COLO668 (cell line): Measurements from ENCODE around the gene PALD1.

Experiments
- DNase-seq: peaks from one replicate; lab custom pipeline; 2025; ENCODE audit not compliant: unreplicated experiment; lab: John Stamatoyannopoulos, UW

PALD1 gene

DNA sequence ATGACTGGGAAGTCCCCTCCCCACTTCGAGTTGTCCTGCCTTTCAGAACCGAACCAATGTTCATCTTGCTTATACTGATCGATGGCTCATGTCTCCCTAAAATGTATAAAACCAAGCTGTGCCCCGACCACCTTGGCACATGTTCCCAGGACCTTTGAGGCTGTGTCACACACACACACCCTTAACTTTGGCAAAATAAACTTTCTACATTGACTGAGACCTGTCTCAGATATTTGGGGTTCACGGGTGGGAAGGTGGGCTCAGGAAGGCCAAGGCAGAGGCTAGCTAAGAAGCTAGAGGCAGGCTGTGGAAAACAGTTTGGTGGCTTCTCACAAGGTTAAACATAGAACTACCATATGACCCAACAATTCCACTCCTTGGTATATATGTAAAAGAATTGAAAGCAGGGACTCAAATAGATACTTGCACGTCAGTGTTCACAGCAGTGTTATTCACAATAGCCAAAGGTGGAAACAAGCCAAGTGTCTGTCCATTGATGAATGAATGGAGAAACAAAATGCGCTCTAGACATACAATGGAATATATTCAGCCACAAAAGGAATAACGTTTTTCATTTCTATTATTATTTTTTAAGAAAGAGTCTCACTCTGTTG is 108.6 kb downstream of the PALD1 start:
- no peak for DNase-seq

DNA sequence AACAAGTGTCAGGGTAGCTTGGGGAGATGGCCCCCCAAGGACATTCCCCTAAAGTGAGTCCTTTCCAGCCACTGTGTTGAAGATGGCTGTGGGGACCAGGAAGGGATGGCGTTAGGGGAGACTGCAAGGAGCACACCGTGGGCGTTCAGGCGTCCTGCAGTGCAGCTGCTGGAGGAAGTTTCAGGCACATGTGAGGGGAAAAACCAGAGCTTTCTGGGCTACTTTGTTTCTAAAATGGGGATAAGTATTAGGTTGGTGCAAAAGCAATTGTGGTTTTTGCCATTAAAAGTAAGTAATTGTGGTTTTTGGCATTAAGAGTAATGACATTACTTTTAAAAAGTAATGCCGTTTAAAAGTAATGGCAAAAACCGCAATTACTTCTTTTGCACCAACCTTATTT is 109.7 kb downstream of the PALD1 start:
- no peak for DNase-seq

DNA sequence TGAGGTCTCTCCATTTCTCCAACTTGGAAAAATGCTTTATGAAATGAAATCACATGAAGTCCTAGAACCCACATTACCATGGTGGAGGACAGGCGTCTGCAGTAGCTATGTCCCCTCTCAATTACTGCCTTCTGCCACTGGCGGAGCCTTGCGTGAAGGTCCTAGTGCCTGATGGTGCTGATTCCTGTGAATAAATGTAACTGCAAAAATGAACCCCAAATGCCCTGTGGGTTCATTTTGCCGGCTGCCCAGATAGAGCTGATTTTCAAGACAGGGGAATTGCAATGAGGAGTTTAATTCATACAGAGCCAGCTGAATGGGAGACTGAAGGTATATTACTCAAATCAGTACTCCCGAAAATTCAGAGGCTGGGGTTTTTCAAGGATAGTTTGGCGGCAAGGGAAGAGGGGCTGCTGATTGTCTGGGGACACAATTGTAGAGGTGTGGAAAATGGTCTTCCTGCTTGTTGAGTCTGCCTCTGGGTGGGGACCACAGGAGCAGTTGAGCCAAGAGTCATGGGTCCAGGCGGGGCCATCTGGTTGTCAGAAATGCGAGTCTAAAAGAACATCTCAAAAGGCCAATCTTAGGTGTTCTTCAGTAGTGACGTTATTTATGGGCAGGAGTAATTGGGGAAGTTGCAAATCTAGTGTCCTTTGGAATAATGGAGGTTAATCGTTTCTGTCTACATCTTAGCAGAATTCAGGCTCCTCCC is 110.4 kb downstream of the PALD1 start:
- DNase-seq: no peak

DNA sequence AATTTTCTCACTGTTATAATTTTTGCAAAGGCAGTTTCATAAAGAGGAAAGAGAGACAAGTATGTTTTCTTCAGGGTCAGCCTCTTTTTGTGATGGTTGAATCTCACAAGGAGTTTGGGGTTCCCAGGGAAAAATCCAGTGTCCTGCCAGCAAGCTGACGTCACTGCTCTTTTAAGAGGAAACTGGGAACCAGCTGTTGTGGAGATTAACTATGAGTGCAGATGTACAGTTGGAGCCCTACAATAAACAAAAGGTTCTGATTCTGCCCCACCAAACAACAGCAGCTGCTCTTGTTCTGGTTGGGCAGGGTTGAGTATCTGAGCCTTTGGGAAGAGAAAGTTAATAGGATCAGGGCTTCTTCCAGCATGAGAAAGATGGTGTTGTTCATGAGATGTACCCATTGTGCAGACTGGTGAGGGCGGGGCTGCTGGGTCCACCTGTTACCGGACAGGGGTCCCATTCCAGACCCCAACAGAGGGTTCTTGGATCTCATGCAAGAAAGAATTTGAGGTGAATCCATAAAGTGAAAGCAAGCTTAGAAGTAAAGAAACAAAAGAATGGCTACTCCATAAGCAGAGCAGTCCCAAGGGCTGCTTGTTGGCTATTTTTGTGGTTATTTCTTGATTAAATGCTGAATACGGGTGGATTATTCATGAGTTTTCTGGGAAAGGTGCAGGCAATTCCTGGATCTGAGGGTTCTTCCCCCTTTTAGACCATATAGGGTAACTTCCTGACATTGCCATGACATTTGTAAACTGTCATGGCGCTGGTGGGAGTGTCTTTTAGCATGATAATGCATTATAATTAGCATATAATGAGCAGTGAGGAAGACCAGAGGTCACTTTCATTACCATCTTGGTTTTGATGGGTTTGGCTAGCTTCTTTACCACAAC is 111.4 kb downstream of the PALD1 start:
- DNase-seq: no peak

DNA sequence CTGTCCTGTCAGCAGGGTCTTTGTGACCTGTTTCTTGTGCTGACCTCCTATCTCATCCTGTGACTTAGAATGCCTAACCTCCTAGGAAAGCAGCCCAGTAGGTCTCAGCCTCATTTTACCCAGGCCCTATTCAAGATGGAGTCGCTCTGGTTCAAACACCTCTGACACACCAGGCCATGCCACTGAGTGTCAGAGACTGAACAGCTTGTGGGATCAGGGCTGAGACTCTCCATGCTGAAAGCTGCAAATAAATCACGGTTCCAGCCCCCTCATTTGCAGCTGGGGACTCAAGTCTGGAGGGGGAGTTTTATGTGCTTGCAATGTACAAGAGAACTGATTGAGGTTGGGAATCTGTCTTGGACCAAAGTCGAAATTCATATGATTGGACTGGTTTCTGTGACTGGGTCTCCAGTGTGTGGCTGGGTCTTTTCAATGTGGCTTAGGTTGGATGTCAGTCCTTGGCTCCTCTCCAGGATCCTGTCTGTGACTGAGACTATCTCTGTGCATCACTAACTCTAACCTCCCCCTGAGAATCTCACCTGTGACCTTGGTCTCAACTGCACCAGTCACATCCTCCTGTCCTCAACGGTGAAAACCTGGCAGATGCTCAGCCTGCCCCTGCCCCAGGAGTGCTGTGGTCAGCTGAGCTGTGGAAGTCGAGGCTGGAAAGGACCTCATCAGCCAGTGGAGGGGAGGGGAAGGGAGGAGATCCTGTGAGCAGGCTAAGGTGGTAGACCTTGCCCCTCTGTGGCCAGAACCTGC is 112.3 kb downstream of the PALD1 start:
- DNase-seq: no peak

DNA sequence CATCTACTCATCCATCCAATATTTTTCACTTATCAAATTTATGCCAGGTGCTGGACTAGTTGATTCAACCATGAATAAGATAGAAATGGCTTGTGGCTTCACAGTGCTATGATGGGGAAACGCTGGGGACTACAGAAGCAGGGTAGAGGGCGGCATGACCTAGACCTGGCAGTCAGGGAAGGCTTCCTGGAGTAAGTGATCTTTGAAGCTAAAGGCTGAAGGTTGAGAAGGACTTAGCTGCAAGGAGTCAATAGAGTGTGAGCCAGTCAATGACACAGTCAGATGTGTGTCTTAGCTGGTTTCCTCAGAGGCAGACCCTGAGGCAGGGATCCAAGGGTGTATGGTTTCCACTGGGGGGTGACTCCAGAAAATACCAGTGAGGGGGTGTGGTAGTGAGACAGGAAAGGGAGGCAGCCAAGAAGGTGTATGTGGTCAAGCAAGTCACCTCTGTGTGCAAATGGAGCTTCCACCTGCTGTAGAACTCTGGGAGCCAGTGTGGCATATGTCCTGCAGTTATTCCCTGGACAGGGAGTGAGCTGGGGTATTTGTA is 113.7 kb downstream of the PALD1 start:
- no peak for DNase-seq

DNA sequence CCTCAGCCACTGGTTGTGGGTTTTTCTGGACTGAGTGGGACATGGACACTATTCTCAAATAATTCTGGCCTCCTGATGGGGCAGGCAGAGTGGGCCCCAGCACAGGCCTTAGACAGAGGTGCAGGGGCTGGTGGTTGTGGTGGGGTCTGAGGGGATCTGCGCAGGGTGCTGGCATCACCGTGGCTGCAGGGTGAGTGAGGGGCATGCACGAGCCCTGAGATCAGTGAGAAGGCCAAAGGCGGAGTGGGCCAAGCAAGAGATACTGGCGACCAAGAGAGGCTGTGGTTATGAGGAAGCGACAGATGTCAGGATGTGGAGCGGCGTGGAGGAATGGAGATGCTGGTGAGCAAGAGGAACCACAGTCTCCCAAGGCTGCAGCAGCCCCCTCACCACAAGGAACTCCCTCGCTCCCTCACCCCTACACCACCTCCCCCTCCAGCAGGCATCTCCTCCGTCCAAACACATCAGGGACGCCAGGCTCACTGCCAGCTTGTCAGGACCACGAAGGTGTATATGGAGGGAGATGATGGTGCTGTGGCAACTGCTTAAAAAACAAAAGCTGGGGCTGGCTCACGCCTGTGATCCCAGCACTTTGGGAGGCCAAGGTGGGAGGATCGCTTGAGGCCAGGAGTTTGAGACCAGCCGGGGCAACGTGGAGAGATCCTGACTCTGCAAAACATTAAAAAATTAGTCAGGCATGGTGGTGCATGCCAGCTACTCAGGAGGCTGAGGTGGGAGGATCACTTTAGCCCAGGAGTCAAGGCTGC is 114.4 kb downstream of the PALD1 start:
- DNase-seq: no peak

DNA sequence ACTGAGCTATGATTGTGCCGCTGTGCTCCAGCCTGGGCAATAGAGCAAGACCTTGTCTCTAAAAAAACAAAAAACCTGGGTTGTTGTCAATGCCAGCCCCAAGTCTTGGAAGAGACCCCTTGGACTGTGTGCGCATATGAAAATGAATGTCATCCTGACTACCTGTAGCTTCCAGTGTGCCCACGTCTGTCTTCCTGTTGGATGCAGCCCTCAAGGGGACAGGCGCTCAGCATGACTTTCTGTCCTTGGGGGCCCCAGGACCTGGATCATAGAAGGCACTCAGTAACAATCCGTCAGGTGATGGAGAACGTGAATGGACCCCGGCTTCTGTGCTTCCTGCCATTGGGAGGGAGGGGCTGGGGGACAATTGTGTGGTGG is 114.9 kb downstream of the PALD1 start:
- DNase-seq: no peak

DNA sequence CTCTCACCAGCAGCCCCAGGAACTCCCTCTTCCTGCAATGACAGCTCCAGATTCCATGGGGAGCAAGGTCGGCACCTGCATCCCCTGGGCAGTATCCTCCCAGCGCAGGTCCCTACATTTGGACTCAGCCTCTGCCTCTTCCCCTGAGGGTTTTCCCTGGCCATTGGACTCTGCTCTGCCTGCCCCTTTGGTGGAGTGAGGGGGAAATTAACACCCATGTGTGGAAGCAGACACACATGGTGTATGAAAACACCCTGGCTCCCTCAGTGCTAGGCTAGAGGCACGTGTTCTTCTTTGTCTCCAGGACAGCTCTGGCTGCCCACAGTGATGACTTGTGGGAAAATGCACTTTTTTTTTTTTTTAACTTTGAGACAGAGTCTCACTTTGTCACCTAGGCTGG is 115.6 kb downstream of the PALD1 start:
- no peak for DNase-seq

DNA sequence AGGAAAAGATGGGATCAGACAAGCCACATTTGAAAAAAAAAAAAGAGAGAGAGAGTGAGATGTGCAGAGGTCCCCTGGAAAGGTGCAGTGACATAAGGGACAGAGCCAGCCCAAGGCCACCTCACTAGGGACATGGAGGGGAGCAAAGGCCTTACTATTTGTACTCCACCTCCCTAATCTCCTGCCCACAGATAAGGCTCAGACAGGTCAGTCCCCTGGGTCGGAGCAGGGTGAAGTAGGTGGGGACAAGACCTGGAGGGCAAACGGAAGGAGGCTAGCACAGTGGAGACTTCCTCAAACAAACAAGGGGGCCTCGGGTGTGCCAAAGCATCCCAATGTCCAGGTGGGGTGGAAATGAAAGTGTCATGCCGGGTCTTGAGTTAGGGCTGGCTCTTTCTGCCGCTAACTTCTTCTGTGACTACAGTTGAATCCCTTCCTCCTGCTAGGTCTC is 117.0 kb downstream of the PALD1 start:
- DNase-seq: no peak

DNA sequence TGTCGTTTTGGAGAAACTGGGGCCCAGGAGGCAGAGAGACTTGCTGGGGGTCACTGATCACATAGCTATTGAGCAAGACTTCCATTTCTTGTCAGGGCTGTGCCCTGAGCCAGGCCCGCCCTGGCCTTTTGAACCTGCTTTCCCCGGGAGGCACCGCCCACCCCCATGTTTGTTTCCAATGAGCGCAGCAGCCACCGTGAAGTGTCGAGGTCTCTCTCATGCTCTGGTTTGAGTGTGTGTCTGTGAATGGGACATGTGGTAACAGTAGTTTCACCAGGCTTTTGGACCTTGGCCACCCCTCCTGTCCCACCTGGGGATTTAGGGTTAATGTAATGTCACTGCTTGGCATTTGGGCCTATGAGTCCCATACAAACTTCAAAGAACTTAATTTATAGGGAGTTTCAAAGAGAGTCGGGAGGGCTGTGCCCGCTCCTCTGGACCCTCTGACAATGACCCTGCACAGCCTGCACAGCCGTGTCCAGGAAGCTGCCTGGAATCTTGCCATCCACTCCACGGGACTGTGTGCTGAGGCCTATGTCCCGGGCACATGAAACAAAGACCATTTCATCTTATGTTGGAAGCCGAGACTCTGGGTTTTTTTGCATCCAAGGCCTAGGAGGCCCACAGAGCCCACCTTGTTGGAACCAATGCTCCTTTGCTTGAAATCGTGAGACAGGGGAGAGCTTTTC is 117.7 kb downstream of the PALD1 start:
- DNase-seq: no peak

DNA sequence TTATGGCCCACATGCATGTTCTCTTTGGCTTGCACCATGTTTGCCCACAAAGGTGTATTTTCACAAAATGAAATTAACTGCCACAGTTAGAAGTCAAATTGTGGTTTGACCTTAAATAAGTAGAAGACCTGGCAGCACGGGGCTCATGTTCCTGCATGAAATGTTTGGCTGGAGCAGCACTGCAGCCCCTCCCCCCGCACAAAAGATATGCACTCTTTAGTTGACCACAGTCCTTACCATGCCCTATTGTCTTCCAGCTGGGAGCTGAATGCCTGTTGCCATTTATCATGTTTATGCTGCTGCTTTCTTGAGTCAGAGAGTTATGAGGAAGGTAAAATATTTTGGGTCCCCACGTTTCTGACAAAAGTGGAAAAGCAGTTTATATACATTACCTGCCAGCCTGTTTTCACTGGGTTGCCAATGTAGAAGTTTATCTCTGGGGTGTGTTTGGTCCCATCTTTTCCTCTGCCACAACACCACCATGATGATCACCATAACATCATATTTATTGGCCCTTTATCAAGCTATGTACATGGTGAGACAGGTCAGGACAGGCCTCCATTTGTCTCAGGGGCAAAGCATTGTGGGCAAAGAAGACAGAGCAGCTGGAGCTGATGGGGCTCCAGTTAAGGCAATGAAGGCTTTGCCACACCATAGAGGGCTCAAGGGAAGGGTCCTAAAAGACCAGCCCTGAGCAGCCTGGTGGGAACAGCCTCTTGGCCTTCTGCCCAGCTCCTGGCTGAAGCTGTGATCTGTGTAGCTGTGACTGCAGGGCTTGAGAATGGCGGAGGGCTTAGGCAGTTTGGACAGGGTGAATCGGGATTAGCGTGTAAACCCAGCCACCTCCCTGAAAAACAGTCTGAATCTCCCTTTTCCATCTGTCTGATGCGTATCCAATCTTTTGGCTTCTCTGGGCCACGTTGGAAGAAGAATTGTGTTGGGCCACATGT is 118.6 kb downstream of the PALD1 start:
- DNase-seq: no peak

DNA sequence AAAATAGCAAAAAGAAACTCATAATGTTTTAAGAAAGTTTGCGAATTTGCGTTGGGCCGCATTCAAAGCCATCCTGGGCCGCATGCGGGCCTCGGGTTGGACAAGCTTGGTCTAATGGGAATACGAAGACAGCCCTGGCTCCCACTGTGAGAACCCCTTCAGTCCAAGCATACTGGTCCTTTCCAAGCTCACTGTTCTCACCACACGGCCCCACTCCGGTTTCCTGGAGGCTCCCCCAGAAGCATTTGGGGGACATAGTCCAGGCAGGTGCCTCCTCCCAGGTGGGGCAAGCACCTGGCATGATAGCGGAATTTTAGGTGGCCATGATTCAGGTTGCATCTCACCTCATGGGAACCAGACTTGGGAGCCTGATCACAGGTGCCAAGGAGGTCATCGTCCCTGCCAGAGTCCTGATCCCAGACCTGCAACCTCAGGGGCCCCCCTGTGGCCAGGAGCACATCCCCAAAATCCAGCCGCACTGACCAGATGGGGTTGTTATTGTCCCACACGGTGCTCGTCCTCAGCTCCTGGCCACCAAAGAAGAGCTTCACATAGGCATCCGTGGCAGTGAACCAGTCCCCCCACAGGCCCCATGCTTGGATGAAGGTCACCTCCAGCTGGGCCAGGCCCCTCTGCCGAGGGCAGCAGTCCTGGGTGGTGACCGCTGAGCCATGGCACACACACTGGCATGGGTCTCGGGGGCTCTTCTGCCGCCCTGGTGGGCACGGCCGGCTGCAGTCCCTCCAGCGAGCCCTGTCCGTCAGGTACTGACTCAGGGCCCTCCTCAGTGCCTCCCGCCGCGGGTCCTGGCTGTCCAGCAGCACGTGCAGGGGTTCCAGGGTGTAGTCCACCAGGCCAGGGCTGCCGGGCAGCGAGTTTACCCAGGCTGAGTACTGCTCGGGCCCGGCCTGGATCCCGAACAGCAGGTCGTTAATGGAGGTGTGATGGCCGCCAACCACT is 119.6 kb downstream of the PALD1 start:
- no peak for DNase-seq

DNA sequence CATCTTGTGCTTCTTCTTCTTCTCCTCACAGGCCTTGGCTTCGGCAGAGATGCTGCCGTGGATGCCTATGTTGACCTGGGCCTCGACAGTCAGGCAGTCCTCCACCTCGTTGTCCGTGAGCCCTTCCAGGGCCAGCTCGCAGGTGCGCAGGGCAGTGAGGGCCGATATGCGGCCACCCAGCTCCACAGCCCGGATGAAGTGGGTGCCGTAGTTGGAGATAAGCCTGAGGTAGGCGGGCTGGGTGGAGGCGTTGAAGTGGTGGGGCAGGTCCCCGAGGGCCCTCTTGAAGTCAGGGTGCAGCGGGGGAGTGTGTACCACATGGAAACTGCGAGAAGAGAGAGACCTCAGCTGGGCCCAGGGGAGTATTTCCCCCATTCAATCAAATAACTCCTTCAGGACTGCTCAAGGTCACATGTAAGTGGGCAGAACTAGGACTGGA is 120.3 kb downstream of the PALD1 start:
- DNase-seq: no peak

DNA sequence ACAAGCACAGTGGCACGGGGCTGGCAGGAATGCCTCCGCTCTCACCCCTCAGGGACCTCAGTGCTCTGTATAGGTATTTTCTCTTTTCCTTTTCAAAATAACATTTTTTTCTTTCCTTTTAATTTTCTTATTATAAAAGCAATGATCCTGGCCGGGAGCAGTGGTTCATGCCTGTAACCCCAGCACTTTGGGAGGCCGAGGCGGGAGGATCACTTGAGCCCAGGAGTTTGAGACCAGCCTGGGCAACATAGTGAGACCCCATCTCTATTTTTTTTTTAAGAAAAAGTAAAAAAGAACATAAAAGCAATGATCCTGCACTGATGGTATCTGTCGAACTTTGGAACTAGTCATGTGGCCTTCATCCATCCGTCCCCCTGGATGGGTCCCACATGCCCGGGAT is 120.8 kb downstream of the PALD1 start:
- DNase-seq: no peak

DNA sequence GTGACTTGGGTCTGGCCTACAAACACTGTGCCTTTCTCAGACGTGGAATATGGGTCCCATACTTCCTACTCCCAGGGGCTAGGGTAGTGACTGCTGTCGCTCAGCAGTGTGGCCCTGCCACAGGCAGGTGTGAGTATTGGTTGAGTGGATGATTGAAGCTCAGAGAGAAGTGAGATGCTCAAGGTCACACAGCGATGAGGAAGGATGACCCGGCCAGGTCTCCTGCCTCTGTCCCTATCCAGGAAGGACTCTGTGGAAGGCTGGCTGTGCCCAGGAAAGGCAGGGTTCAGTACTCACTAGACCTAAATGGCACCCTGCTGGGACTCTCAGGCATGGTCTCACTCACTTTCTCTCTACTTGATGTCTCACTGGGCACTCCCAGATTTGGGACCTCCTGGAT is 121.2 kb downstream of the PALD1 start:
- no peak for DNase-seq
